Activated naive CD4-positive, alpha-beta T cell treated with Interleukin-2 at 50 U/mL for 16 hours (primary cell): ENCODE data around the gene LDLRAD2.

Experiments
- DNase-seq: peaks from one replicate; pipeline ENCODE4 v3.0.0-alpha.2; 2020

Gene LDLRAD2

DNA sequence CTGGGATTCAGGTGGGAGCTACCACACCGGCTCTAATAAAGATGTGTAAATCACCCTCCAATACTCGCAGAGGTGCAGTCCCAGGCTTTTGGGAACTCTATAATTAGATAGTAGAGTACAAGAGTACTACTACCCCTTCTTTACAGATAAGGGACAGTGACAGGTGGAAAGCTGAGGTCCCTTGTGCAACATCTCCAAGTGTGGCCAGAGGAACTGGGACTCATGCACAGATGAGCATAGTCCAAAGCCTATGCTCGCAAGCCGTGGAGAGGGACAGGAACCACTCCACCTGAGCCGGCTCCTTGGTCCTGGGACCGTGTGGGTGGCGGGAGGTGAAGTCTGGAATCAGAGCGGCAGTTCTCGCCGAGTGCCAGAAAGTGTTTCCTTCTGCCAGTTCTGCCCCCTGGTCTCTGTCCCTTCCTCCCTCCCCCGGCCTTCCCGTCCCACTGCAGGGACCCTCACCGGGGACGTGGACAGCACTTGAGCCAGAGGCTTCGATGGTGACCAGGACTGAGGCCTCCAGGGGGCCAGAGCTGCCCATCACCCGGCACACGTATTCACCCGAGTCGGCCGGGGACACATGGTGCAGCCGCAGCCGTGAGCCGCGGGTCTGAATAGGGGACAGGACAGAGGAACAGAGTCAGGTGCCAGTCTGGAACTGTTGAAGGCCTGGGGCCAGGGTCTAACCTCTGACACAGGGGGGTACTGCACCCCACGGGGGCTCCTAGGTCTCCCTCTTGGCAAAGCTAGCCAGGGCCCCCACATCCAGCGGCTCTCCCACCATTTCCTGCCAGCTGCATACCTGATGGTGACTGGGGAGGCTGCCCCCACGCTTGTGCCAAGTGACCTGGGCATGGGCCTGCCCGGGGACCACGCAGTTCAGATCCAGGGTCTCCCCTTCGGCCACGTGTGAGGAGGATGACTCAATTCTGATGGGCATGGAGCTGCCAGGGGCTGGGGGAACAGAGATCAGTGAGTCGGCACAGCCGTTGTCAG lies 33.9 kb downstream of the LDLRAD2 start:
- DNase-seq = no peak

DNA sequence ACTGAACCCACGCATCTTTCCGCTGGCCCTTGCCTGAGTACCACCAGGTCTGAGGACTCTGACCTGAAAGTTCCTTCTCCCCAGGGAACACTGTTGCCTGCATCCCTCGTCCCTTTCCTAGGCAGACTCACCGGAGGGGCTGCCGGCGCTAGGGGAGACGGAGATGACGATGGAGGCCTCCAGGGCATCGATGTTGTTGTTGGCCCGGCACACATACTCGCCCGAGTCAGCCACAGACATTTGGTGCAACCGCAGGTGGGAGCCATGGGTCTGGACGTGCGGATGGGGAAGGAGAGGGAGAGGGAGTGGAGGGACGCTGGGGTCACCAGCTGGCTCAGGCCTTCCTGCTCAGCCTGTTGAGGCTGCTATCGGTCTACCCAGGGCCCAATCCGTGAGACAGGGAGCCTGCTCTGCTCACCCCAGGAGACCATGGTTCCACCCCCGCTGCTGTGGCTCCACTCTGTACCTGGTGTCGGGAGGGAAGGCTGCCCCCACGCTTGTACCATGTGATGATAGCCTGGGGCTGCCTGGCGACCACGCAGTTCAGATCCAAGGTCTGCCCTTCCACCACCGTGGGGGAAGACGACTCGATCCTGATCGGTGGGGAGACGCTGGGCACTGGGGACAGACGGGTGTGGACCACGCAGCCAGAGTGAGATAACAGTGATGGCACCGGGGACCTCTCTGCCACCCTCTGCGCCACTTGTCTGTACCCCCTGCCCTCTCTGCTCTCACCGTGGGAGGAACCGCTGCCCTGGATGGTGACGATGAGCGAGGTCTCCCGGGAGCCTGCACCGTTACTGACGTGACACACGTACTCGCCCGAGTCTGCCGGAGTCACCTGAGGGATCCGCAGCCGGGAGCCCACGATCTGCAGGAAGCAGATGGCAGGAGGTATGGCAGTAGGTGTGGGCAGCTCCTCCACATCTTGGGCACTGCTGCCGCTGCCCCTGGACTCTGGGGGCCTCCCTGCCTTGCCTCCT lies 35.4 kb downstream of the LDLRAD2 start:
- DNase-seq = no peak

- DNase-seq = no peak
These were observed 36.6 kb downstream of the LDLRAD2 start for GRCh38 chr1:21848524-21849174.

DNA sequence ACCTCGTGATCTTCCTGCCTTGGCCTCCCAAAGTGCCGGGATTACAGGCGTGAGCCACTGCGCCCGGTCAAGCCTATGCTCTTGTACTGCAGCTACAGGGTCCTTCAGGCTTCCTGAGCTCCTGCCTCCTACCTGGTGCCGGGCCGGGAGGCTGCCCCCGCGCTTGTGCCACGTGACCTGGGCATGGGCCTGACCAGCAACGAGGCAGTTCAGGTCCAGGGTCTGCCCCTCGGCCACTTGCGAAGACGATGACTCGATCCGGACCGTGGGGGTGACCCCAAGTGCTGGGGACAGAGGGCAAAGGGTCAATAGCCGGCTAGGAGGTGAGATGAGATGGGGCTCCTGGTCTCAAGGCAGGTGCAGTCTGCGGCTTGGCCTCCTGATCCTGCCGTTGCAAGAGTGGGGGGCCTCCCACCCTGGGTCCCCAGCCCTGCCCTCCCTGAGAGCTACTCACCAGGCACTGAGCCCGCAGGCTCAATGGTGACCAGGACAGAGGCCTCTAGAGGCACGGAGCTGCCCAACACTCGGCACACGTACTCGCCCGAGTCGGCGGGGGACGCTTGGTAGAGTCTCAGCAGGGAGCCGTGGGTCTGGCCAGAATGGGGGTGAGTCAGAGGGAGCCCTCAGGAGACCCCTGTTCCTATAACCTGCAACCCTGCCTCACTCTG lies 38.0 kb downstream of the LDLRAD2 start:
- no peak for DNase-seq

DNA sequence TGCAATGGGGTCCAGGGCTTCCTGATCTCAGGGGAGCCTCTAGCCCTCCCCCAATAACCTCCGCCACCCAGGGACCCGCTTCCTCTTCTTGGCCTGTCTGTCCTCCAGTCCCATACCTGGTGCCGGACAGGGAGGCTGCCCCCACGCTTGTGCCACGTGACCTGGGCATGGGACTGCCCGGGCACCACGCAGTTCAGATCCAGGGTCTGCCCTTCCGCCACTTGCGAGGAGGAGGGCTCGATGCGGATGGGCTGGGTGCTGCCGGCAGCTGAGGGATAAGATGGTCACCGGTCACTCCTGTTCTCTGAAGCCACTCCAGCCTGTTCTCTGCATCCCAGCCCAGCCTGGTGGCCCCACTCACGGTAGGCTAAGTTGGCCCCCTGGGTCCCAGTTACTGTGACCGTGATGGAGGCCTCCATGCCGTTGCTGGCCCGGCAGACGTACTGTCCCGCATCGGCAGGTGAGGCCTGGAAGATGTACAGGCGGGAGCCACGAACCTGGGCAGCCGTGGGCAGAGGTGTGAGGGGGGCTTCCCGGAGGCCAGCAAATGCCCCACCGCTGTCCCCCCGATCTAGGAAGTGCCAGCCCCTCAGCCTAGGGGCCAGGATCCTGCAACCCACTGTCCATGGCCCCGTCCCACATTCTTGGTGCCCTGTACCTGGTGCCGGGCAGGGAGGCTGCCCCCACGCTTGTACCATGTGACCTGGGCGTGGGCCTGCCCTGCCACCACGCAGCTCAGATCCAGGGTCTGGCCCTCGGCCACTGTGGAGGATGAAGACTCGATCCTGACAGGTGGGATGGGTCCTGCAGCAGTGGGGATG lies 39.6 kb downstream of the LDLRAD2 start:
- no peak for DNase-seq

DNA sequence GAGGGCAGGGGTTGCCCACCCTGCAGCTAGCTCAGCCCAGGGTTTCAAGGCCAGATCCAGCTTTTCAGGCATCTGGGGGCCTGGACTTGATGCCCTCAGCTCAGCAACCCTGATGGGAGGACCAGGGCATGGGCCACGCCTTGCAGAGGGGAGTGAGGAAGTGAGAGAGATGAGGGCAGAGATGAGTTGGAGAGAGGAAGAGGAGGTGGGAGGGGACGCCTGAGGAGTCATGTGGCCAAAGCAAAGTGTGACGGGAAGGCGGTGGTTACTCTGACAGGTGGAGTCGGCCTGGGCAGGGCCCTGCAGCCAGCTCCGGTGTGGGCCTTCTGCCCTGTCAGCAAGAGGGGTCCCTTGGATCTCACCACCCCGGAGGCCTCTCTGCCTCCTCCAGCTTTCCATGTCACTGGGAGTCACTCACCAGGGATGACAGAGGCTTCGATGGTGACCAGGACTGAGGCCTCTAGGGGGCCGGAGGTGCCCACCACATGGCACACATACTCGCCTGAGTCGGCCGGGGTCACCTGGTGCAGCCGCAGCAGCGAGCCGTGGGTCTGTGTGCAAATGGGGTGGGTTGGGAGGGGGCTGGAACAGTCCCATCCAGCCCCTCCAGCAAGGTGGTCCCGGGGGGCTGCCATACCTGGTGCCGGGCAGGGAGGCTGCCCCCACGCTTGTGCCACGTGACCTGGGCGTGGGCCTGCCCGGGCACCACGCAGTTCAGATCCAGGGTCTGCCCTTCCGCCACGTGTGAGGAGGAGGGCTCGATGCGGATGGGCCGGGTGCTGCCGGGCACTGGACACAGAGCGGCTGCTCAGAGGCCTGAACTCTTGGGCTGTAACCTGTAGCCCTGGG lies 40.4 kb downstream of the LDLRAD2 start:
- no peak for DNase-seq

DNA sequence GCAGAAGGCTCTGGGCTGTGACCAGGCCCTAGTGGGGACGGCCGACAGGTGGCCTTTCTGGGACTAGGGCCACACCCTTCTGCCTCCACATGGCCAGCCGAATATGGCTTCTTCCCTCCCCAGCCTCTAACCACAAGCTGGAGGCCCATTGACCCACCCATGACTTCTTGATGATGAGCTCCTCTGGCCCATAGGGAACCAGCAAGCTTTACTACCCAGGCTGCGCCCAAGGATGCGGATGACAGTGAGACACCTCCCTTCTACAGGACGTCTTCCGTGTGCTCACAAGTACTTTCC lies 41.0 kb downstream of the LDLRAD2 start:
- DNase-seq = no peak

DNA sequence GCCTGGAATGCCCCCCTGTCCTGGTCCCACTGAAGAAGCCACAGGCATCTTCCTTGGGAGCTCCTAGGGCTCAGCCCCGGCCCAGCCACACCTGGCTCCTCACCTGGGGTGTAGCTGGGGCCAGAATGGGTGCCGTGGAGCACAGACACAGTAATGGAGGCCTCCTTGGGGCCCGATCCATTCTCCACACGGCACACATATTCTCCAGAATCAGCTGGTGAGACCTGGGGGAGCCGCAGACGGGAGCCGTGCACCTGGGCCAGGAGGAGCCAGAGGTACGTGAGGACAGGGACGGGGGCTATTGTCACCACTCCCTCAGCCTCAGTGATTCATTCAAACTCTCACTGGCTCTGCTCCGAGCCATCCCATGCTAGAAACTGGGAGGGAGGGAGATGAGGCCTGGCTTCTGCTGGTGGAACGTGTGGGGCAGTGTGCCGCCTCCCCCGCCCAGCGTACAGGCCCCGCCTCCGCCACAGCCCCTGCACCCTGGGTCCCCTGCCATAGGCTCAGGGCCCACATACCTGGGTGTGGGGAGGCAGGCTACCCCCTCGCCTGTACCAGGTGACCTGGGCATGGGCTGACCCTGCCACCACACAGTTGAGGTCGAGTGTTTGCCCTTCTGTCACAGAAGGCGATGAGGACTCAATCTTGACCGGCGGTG lies 42.2 kb downstream of the LDLRAD2 start:
- DNase-seq = no peak

- DNase-seq = no peak
These were observed 42.7 kb downstream of the LDLRAD2 start for GRCh38 chr1:21854751-21855131.

- no peak for DNase-seq
These were observed 43.4 kb downstream of the LDLRAD2 start for GRCh38 chr1:21855257-21856096.

DNA sequence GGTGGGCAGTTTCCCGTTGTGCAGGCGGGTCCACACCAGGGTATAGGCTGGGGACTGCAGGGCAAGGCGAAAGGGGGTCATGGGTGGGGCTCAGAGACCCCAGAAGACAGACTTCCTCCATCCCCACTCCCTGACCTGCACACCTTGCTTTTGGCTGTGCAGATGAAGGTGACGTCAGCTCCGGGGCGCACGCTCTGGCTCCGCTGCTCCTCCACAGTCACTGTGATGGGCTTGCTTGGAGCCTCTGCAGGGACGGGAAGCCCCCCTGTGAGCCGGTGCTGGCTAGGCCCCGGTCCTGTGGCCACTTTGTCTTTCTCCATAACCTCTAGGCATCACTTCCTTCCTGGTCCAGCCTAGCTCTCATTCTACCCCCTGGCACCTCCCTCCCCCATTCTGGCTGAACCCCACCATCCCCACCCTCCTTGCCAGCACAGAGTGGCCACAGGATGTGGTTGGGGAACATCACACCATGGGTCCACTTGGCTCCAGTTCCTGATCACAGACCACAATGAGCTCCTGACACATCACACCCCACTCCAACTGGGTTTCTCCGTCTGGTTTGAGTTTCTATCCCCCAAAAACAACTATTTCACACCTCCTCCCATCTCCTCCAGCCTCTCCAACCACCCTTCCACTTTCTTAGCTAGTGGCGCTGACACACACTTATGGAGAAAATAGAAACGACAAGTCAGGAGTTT lies 45.2 kb downstream of the LDLRAD2 start:
- DNase-seq = no peak

- no peak for DNase-seq
These were observed 46.0 kb downstream of the LDLRAD2 start for GRCh38 chr1:21857840-21858670.

DNA sequence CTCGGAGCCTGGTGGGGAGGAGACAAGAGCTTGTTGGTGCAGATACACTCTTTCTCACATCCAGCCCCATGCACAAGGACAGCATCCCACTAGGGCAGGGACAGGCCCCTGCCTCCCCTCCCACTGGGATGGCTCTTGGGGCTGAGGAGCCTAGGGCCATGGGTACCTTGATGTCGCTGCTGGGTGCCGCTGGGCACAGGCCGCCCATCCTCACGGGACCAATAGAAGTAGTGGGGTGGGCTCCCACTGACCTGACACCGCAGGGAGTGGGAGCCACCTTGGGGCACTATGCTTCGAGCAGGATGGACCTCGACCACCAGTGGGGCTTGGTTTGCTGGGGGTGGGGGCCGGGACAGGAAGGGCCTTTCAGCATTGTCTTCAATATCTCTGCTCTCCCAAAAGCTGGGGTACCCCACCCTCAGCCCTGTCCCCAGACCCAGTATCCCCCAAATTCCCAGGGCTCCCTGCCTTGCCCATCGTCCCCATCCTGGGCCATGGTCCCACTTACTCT lies 47.7 kb downstream of the LDLRAD2 start:
- no peak for DNase-seq

DNA sequence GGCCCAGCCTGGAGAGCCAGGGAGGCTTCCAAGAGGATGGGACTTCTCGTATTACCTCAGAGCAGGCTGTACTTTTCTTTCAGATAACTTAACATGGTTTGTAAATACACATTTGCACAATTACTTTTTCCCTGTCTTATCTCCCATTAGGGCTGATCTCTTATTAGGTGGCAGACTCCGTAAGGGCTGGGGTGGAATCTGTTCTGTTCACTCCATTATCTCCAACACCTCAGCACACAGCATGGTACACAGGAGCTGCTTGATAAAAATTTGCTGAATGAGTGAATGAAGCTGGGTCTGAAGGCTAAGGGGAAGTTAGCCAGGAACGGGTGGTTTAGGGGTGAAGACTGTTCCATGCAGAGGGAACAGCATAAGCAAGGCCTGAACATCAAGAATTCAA lies 48.9 kb downstream of the LDLRAD2 start:
- DNase-seq = no peak

DNA sequence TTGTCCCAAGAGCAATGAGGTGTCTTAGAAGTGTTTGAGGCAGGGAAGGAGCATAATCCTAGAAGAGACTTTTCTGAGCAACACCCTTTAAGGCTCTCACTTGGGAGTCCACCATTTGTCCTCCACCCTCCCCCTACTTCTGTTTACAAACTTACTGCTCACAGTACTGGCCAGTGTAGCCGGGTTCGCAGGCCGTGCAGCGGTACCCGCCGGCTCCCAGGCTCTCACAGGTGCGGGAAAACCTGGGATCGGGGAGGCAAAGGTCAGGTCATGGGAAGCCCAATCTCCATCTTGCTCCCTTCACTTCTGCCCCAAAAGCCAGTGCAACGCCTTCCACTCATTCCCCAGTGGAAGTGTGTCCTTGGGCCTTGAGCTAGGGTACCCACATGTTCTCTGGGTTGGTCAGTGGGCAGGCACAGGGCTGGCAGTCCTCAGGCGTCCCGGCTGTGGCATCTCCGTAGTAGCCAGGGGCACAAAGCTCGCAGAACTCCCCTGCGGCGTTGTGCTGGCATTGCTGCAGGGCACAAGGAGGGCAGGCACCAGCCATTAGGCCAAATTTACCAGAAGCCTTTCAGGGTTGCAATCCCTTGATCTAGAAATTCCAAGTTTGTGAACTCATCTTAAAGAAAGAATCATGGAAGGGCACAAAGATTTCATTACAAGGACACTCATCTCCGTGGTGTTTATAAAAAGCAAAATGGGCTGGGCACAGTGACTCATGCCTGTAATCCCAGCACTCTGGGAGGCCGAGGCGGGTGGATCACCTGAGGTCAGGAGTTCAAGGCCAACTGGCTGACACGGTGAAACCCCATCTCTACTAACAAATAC lies 49.8 kb downstream of the LDLRAD2 start:
- no peak for DNase-seq

DNA sequence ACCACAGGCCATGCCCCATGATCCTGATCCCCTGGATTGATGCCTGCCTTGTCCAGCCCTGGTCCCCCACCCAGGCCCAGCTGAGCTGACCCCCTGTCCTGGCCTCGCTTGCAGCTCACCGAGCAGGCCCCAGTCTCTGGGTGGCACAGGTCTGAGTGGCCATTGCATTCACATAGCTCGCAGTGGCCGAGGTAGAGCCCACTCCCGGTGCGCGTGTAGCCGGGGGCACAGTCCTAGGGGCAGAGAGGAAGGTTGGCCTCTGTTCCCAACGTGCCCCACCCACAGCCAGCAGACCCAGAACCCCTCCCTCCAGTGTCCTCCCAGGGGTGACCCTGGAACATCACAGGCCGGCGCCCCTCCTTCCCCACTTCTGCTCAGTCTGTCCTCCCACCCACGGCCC lies 51.9 kb downstream of the LDLRAD2 start:
- DNase-seq = no peak
